HepG2 (cell line): ENCODE results near the gene HPS4. TPM values are rescaled to one million over a fixed set of nuclear protein-coding genes. Genes with fewer than 3 reads are reported as not detected.

Source experiments
- ATAC-seq: fragments of 200-7000 bp; cut with Tn5 transposase; 3 replicates; pipeline ENCODE4 v1.9.1; 2020; ENCODE audit warnings: mild to moderate bottlenecking, moderate library complexity
- BruUV-seq: library from RNA; stranded (reverse); fragments of 400-500 nt; replicated peaks from 2 replicates; lab custom pipeline; 2021; lab: Mats Ljungman, UMichigan
- CTCF ChIA-PET: fragments of 300-600 bp; formaldehyde crosslinking; extraction: SDS; loops from one replicate; lab custom pipeline; 2021; ENCODE audit warnings: low total read pairs, inconsistent platforms, low intra/inter-chr PET ratio; lab: Yijun Ruan, JAX
- POLR2A ChIA-PET: fragments of 350-600 bp; sonication (Branson Sonifier 250); formaldehyde crosslinking; loops from one replicate; lab custom pipeline; 2020; ENCODE audit warnings: antibody characterized with exemption, inconsistent platforms; lab: Yijun Ruan, JAX
- DNase-seq: peaks from one replicate; pipeline ENCODE4 v3.0.0-alpha.2; 2015; ENCODE audit warnings: low spot score
- FAIRE-seq: peaks from 3 replicates; lab custom pipeline; 2011; peaks lifted over from hg19 to GRCh38; lab: Jason Lieb, UNC
- H2AFZ ChIP-seq: one replicate; pipeline ENCODE4 v1.6.1; 2011; ENCODE audit warnings: low read length, inconsistent platforms
- H3K27ac ChIP-seq: fragments of 300-600 bp; 3 replicates; pipeline ENCODE4 v1.8.0; 2011; ENCODE audit warnings: mixed run types, mild to moderate bottlenecking, mixed read lengths, low read length, inconsistent platforms; ENCODE audit not compliant: insufficient read depth; ENCODE audit errors: extremely low read length
- H3K27me3 ChIP-seq, 2 experiments: fragments of 200-600 bp in 1 of 2; 2 replicates in 1 of 2; 3 replicates in 1 of 2; pipeline versions ENCODE4 v1.6.0 to v1.8.0; 2011; ENCODE audit warnings: low read length in 2 of 2, mild to moderate bottlenecking in 2 of 2, moderate library complexity in 2 of 2, inconsistent platforms in 1 of 2; ENCODE audit not compliant: insufficient read depth in 2 of 2, control insufficient read depth in 1 of 2
- H3K36me3 ChIP-seq, 2 experiments: fragments of 200-600 bp in 1 of 2; replicated peaks in 1 of 2; 2 replicates in 1 of 2; 3 replicates in 1 of 2; pipeline versions ENCODE4 v1.5.1 to v1.8.0; 2011; ENCODE audit warnings: low read length in 2 of 2, inconsistent platforms in 1 of 2; ENCODE audit not compliant: insufficient read depth in 2 of 2, control insufficient read depth in 1 of 2
- H3K4me1 ChIP-seq: 2 replicates; pipeline ENCODE4 v1.5.1; 2012; ENCODE audit warnings: low read length, inconsistent platforms; ENCODE audit not compliant: insufficient read depth
- H3K4me2 ChIP-seq: 2 replicates; pipeline ENCODE4 v1.6.0; 2011; ENCODE audit warnings: low read depth, low read length, inconsistent platforms
- H3K4me3 ChIP-seq, 3 experiments: fragments of 200-600 bp in 1 of 3; sonication (generic), shearing (Covaris generic) in 1 of 3; replicated peaks in 1 of 3; 2 replicates each; pipeline ENCODE4 v1.5.1; 2011 to 2016; ENCODE audit warnings: low read length in 3 of 3, inconsistent platforms in 2 of 3, low read depth in 2 of 3, mild to moderate bottlenecking in 2 of 3, control low read depth in 1 of 3, mixed read lengths in 1 of 3; ENCODE audit not compliant: insufficient read depth in 1 of 3
- H3K79me2 ChIP-seq: one replicate; pipeline ENCODE4 v1.6.1; 2011; ENCODE audit warnings: low read length, inconsistent platforms; ENCODE audit not compliant: insufficient read depth
- H3K9ac ChIP-seq: 2 replicates; pipeline ENCODE4 v1.6.0; 2011; ENCODE audit warnings: mild to moderate bottlenecking, low read depth, low read length, inconsistent platforms; ENCODE audit not compliant: insufficient read depth
- H3K9me3 ChIP-seq: 2 replicates; pipeline ENCODE4 v1.5.1; 2012; ENCODE audit warnings: mild to moderate bottlenecking, low read length
- H4K20me1 ChIP-seq: 2 replicates; pipeline ENCODE4 v1.6.0; 2011; ENCODE audit warnings: inconsistent platforms, mild to moderate bottlenecking, low read length, moderate library complexity; ENCODE audit not compliant: insufficient read depth
- CEBPB ChIP-seq: IDR thresholded peaks from 2 replicates; pipeline ENCODE4 v1.6.1; 2011; ENCODE audit warnings: low read depth, low read length, improper control_type of control experiment, borderline replicate concordance
- CENPBD1 ChIP-seq: sonication (generic); formaldehyde crosslinking; IDR thresholded peaks from 2 replicates; pipeline ENCODE4 v1.8.0; 2022; ENCODE audit warnings: missing genetic modification reagents, low read depth, mild to moderate bottlenecking, borderline replicate concordance
- FOXP4 ChIP-seq: sonication (generic); formaldehyde crosslinking; IDR thresholded peaks from 2 replicates; pipeline ENCODE4 v1.4.0; 2020; ENCODE audit warnings: missing genetic modification reagents
- NCOA2 ChIP-seq: sonication (generic); formaldehyde crosslinking; IDR thresholded peaks from 2 replicates; pipeline ENCODE4 v1.8.0; 2022; ENCODE audit warnings: inconsistent platforms
- SIN3A ChIP-seq: IDR thresholded peaks from 2 replicates; pipeline ENCODE4 v1.6.1; 2011; ENCODE audit warnings: low read depth, mild to moderate bottlenecking, control low read depth, low read length, borderline replicate concordance
- ZNF235 ChIP-seq: sonication (generic); formaldehyde crosslinking; IDR thresholded peaks from 2 replicates; pipeline ENCODE4 v1.8.1; 2023; ENCODE audit warnings: mild to moderate bottlenecking, missing genetic modification reagents, borderline replicate concordance
- ZNF737 ChIP-seq: sonication (generic); formaldehyde crosslinking; IDR thresholded peaks from 2 replicates; pipeline ENCODE4 v1.5.0; 2020; ENCODE audit warnings: missing genetic modification reagents, mild to moderate bottlenecking, borderline replicate concordance
- ZNF766 ChIP-seq: sonication (generic); formaldehyde crosslinking; IDR thresholded peaks from 2 replicates; pipeline ENCODE4 v1.5.0; 2020; ENCODE audit warnings: missing genetic modification reagents, borderline replicate concordance
- ZNF776 ChIP-seq: sonication (generic); formaldehyde crosslinking; IDR thresholded peaks from 2 replicates; pipeline ENCODE4 v1.4.0; 2020; ENCODE audit warnings: mild to moderate bottlenecking, missing genetic modification reagents
- WGBS: methylation state at CpG from one replicate; pipeline ENCODE4 v1.1.6; 2017; ENCODE audit warnings: low lambda C conversion rate; 5-methylcytosine and 5-hydroxymethylcytosine counted together
- in situ Hi-C: cut with HindIII; loops from 2 replicates; pipeline ENCODE4 v1.10.0; 2017; ENCODE audit warnings: low pct_unique_long_range_greater_than_20kb; ENCODE audit not compliant: extremely low pct_ligation_motif_present
- intact Hi-C: fragments of 100-400 bp; cut with micrococcal nuclease; formaldehyde crosslinking; loops from one replicate; pipeline ENCODE4 v1.10.0; 2022; ENCODE audit not compliant: unreplicated experiment
- polyA plus RNA-seq, 8 experiments: library from polyadenylated mRNA; depleted of rRNA in 3 of 8; stranded (reverse) in 7 of 8; unstranded in 1 of 8; fragments of >200 nt; fragmentation: Illumina TruSeq in 4 of 8; extraction: Trizol in 4 of 8; gene quantifications; 2 replicates each; pipeline versions ENCODE4 v1.2.1 to v1.2.3, GENCODE V29; 2011 to 2016; ENCODE audit warnings: low read depth in 4 of 8, missing spikeins in 1 of 8, mixed read lengths in 1 of 8; ENCODE audit not compliant: insufficient read depth in 1 of 8
- total RNA-seq, 5 experiments: library from RNA; depleted of rRNA; stranded (reverse); fragments of >200 nt; fragmentation: Illumina TruSeq; extraction: Trizol; gene quantifications; 2 replicates each; pipeline ENCODE4 v1.2.3, GENCODE V29; 2016; ENCODE audit warnings: low read depth in 1 of 5
- TF ChIP-seq, protein P1 (sequence below), 2 experiments: sonication (generic) in 1 of 2; formaldehyde crosslinking in 1 of 2; IDR thresholded peaks; 2 replicates each; pipeline versions ENCODE4 v1.4.0 to v1.6.1; 2016 to 2020; ENCODE audit warnings: borderline replicate concordance in 1 of 2, low read depth in 1 of 2, mild to moderate bottlenecking in 1 of 2, missing genetic modification reagents in 1 of 2

The HPS4 gene
- total and polyA plus RNA-seq, 2 of the 13 experiments (the other 11 are each of a cell fraction or from before 2014, with no cell fraction given): 27.4 to 34.0 TPM

DNA sequence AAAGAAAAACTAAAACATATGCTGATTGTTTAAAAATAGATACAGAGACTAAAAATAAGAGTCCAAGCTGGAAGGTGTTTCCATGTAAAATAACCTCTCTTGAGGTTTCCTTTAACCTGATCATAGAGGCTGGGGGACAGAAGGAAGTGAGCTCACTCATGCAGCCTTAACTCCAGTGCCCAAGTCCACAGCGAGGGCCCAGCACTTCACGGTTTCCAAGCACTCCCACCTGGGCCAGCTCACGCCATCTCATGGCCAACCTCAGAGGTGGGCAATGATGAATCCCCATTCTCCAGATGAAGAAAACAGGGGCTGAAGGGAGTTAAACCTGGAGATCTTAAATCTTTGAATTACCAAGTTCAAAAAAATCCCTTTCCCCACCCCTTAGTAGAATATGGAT is 43.6 kb upstream of the HPS4 start:
- CTCF ChIA-PET: no interaction called here
- intact Hi-C loops (no loop called here), in situ Hi-C loops (no loop called here)
- Histone ChIP-seq H3K9me3 (no peaks in the 10 kb centered on the region), H2AFZ (no peak overlapping the region), H3K79me2 (no peaks in the 10 kb centered on the region), H3K9ac (no peak overlapping the region), H4K20me1 (no peaks in the 10 kb centered on the region), H3K27me3 (no peaks in the 10 kb centered on the region), H3K4me1 (no peaks in the 10 kb centered on the region), H3K4me3 (no peak overlapping the region), H3K36me3 (peaks cover 1 to 13% of the 10 kb centered on the region in 2 experiments; a peak in 3 of 5 replicates), H3K27ac (no peak overlapping the region), H3K4me2 (no peak overlapping the region)
- FAIRE-seq: no peak
- no TSS peak for BruUV-seq
- TF ChIP-seq ZNF776 (CRISPR knock-in tag): no peak
- DNase-seq: no peak
- ATAC-seq: no peak
- 57% methylated on average over 3 of the region's 3 CpGs for WGBS
- POLR2A ChIA-PET: no interaction called here

- TF ChIP-seq FOXP4 (no peak), SIN3A (no peak), ZNF737 (CRISPR knock-in tag) (no peak), CENPBD1 (CRISPR knock-in tag) (no peak), CEBPB (no peak), ZNF235 (CRISPR knock-in tag) (no peak), ZNF766 (CRISPR knock-in tag) (no peak), NCOA2 (CRISPR knock-in tag) (no peak)
- TF ChIP-seq, protein P1, sequence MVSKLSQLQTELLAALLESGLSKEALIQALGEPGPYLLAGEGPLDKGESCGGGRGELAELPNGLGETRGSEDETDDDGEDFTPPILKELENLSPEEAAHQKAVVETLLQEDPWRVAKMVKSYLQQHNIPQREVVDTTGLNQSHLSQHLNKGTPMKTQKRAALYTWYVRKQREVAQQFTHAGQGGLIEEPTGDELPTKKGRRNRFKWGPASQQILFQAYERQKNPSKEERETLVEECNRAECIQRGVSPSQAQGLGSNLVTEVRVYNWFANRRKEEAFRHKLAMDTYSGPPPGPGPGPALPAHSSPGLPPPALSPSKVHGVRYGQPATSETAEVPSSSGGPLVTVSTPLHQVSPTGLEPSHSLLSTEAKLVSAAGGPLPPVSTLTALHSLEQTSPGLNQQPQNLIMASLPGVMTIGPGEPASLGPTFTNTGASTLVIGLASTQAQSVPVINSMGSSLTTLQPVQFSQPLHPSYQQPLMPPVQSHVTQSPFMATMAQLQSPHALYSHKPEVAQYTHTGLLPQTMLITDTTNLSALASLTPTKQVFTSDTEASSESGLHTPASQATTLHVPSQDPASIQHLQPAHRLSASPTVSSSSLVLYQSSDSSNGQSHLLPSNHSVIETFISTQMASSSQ (IDR thresholded peaks at IDR 0.05; ENCODE audit: low read depth): no peak
- TF ChIP-seq, protein P1 (CRISPR knock-in tag; IDR thresholded peaks at IDR 0.05; ENCODE audit: borderline replicate concordance): no peak
- ATAC-seq: no peak
- H3K79me2 ChIP-seq: no peaks in the 10 kb centered on the region
- H3K9ac ChIP-seq: no peak overlapping the region
- no peaks in the 10 kb centered on the region for H3K27me3 ChIP-seq
- ChIA-PET CTCF (no interaction called here), POLR2A (no interaction called here)
- WGBS: 89% methylated on average over 7 of the region's 7 CpGs
- no peak for FAIRE-seq
- no peaks in the 10 kb centered on the region for H3K9me3 ChIP-seq
- H4K20me1 ChIP-seq: no peaks in the 10 kb centered on the region
- H2AFZ ChIP-seq: no peak overlapping the region
- no peak overlapping the region for H3K4me3 ChIP-seq
- peaks cover 1 to 10% of the 10 kb centered on the region in 2 experiments; a peak in 2 of 5 replicates for H3K36me3 ChIP-seq
- BruUV-seq: no TSS peak
- DNase-seq: no peak
- intact Hi-C loops: no loop called here
- H3K4me1 ChIP-seq: no peaks in the 10 kb centered on the region
- in situ Hi-C loops: no loop called here
- no peak overlapping the region for H3K27ac ChIP-seq
- no peak overlapping the region for H3K4me2 ChIP-seq
Measured at GRCh38 chr22:26525946-26526564, 42.5 kb upstream of the HPS4 start.
